Upper lobe of right lung (tissue), 1 donor: ENCODE results near the gene PRELP. TPM values are rescaled to one million over a fixed set of nuclear protein-coding genes. Genes with fewer than 3 reads are reported as not detected.

Experiments
- ATAC-seq: fragments of 200-7000 bp; cut with Tn5 transposase; one replicate; pipeline ENCODE4 v1.9.1; 2020; ENCODE audit warnings: mild to moderate bottlenecking, moderate library complexity
- DNase-seq: peaks from one replicate; pipeline ENCODE4 v3.0.0-alpha.2; 2020
- H3K27ac ChIP-seq: fragments of 200-600 bp; one replicate; pipeline ENCODE4 v1.8.0; 2022
- H3K27me3 ChIP-seq: fragments of 200-600 bp; one replicate; pipeline ENCODE4 v1.8.0; 2022; ENCODE audit warnings: mild to moderate bottlenecking
- H3K36me3 ChIP-seq: fragments of 200-600 bp; one replicate; pipeline ENCODE4 v1.8.0; 2022
- H3K4me1 ChIP-seq: fragments of 200-600 bp; one replicate; pipeline ENCODE4 v1.8.0; 2022
- H3K4me3 ChIP-seq: fragments of 200-600 bp; one replicate; pipeline ENCODE4 v1.8.0; 2022; ENCODE audit warnings: mild to moderate bottlenecking
- H3K9me3 ChIP-seq: fragments of 200-600 bp; one replicate; pipeline ENCODE4 v1.8.0; 2022
- CTCF ChIP-seq: fragments of 200-600 bp; IDR thresholded peaks from one replicate; pipeline ENCODE4 v1.8.0; 2022; ENCODE audit warnings: antibody characterized with exemption
- intact Hi-C: fragments of 100-400 bp; cut with DNase I; formaldehyde crosslinking; loops from one replicate; pipeline ENCODE4 v1.11.0; 2022
- total RNA-seq: library from RNA; stranded (reverse); fragmentation: NEBNext Ultra II Directional; extraction: Animal tissue kit (Norgen Biotek cat#: 25700); gene quantifications from one replicate; pipeline ENCODE4 v1.2.1, GENCODE V29; 2021
- donor health status: DM: no; HTN: yes; CAD: no; lungs with severe emphysema.

PRELP gene
- total RNA-seq, 1 donor from 2014 or later = 91.8 TPM

GRCh38 chr1:203506858-203507626 lies 31.4 kb downstream of the PRELP start:
- no peak overlapping the region for H3K4me3 ChIP-seq
- peaks cover 9% of the 10 kb centered on the region for H3K4me1 ChIP-seq
- DNase-seq (peak; percentile 69), ATAC-seq (peak; percentile 38)
- H3K27ac ChIP-seq = no peak overlapping the region
- no peak for TF ChIP-seq CTCF
- no peaks in the 10 kb centered on the region for H3K27me3 ChIP-seq
- no peaks in the 10 kb centered on the region for H3K36me3 ChIP-seq
- intact Hi-C loops = loop anchor here (10.0 kb wide), 1 partner anchor 118 kb away; the partner anchor contains the start of gene ATP2B4
- H3K9me3 ChIP-seq = no peaks in the 10 kb centered on the region

GRCh38 chr1:203507759-203508158 lies 32.2 kb downstream of the PRELP start:
- Histone ChIP-seq H3K4me1 (peaks cover 16% of the 10 kb centered on the region), H3K4me3 (no peak overlapping the region), H3K9me3 (no peaks in the 10 kb centered on the region), H3K36me3 (no peaks in the 10 kb centered on the region), H3K27me3 (no peaks in the 10 kb centered on the region), H3K27ac (no peak overlapping the region)
- no peak for TF ChIP-seq CTCF
- ATAC-seq (no peak), DNase-seq (no peak)
- intact Hi-C loops = loop anchor here (10.0 kb wide), 1 partner anchor 117 kb away; the partner anchor contains the start of gene ATP2B4

GRCh38 chr1:203508463-203509073 lies 33.0 kb downstream of the PRELP start:
- DNase-seq (no peak), ATAC-seq (no peak)

GRCh38 chr1:203509135-203509534 lies 33.5 kb downstream of the PRELP start:
- intact Hi-C loops = loop anchor here (10.0 kb wide), 1 partner anchor 116 kb away; the partner anchor contains the start of gene ATP2B4
- H3K36me3 ChIP-seq = no peaks in the 10 kb centered on the region
- no peak for DNase-seq
- ATAC-seq = no peak
- H3K4me3 ChIP-seq = no peak overlapping the region
- no peak overlapping the region for H3K27ac ChIP-seq
- peaks cover 26% of the 10 kb centered on the region for H3K4me1 ChIP-seq
- no peaks in the 10 kb centered on the region for H3K9me3 ChIP-seq
- no peak for TF ChIP-seq CTCF
- no peaks in the 10 kb centered on the region for H3K27me3 ChIP-seq

More at GRCh38 chr1:203508463-203509073, 33.0 kb downstream of the PRELP start:
- TF ChIP-seq CTCF = no peak
- intact Hi-C loops = loop anchor here (10.0 kb wide), 1 partner anchor 116 kb away; the partner anchor contains the start of gene ATP2B4
- Histone ChIP-seq H3K9me3 (no peaks in the 10 kb centered on the region), H3K4me1 (peaks cover 24% of the 10 kb centered on the region), H3K27me3 (no peaks in the 10 kb centered on the region), H3K36me3 (no peaks in the 10 kb centered on the region), H3K27ac (no peak overlapping the region), H3K4me3 (no peak overlapping the region)

GRCh38 chr1:203511513-203511912 lies 35.9 kb downstream of the PRELP start:
- Histone ChIP-seq H3K27ac (no peak overlapping the region), H3K4me3 (no peak overlapping the region), H3K9me3 (no peaks in the 10 kb centered on the region), H3K36me3 (no peaks in the 10 kb centered on the region), H3K27me3 (no peaks in the 10 kb centered on the region), H3K4me1 (peaks cover 26% of the 10 kb centered on the region)
- DNase-seq (no peak), ATAC-seq (no peak)
- no peak for TF ChIP-seq CTCF
- intact Hi-C loops = no loop called here
